Caco-2 (cell line): ENCODE measurements around the gene MAGEA2B. TPM values are rescaled to one million over a fixed set of nuclear protein-coding genes. Genes with fewer than 3 reads are reported as not detected.
"Not testable (repeated sequence)": the region's sequence is repeated elsewhere in the genome, so short reads cannot be mapped to it uniquely, and the experiment has no call there.

Experiments
- BruUV-seq: library from RNA; stranded (reverse); fragments of 400-500 nt; replicated peaks from 2 replicates; lab custom pipeline; 2021; lab: Mats Ljungman, UMichigan
- CTCF ChIA-PET: fragments of 300-600 bp; sonication (Branson Sonifier 250); formaldehyde crosslinking; loops from one replicate; lab custom pipeline; 2022; ENCODE audit warnings: antibody characterized with exemption; lab: Charles Lee
- POLR2A ChIA-PET: fragments of 300-600 bp; sonication (Branson Sonifier 250); formaldehyde crosslinking; loops from one replicate; lab custom pipeline; 2022; ENCODE audit warnings: antibody characterized with exemption; lab: Charles Lee
- DNase-seq, 2 experiments: peaks; one replicate each; pipeline versions ENCODE4 v3.0.0 to v3.0.0-alpha.2; 2020 to 2022
- H3K27me3 ChIP-seq: replicated peaks from 2 replicates; pipeline ENCODE4 v1.6.0; 2011; ENCODE audit warnings: low read length; ENCODE audit not compliant: control insufficient read depth, insufficient read depth
- H3K36me3 ChIP-seq: 2 replicates; pipeline ENCODE4 v1.5.1; 2011; ENCODE audit warnings: low read length; ENCODE audit not compliant: control insufficient read depth, insufficient read depth
- H3K4me1 ChIP-seq: fragments of 250-450 bp; sonication (Bioruptor Pico); 2 replicates; pipeline ENCODE4 v1.5.1; 2020; ENCODE audit warnings: mild to moderate bottlenecking
- H3K4me3 ChIP-seq: 2 replicates; pipeline ENCODE4 v1.5.1; 2011; ENCODE audit warnings: low read depth, mild to moderate bottlenecking, control low read depth, low read length
- H3K9me3 ChIP-seq: fragments of 250-450 bp; sonication (Bioruptor Pico); 2 replicates; pipeline ENCODE4 v1.5.1; 2020; ENCODE audit warnings: mild to moderate bottlenecking, moderate library complexity
- H3K27ac Mint-ChIP-seq: one replicate; pipeline ENCODE4 v1.8.0; 2022; ENCODE audit warnings: mixed read lengths; ENCODE audit not compliant: unreplicated experiment
- H3K27me3 Mint-ChIP-seq: one replicate; pipeline ENCODE4 v1.8.0; 2022; ENCODE audit warnings: mixed read lengths; ENCODE audit not compliant: insufficient read depth, unreplicated experiment
- H3K36me3 Mint-ChIP-seq: one replicate; pipeline ENCODE4 v1.8.0; 2022; ENCODE audit warnings: mild to moderate bottlenecking, mixed read lengths; ENCODE audit not compliant: insufficient read depth, unreplicated experiment
- H3K4me1 Mint-ChIP-seq: one replicate; pipeline ENCODE4 v1.8.0; 2022; ENCODE audit warnings: low read depth, mixed read lengths; ENCODE audit not compliant: unreplicated experiment
- H3K4me3 Mint-ChIP-seq: one replicate; pipeline ENCODE4 v1.8.0; 2022; ENCODE audit warnings: mild to moderate bottlenecking, moderate library complexity, mixed read lengths; ENCODE audit not compliant: unreplicated experiment
- H3K9me3 Mint-ChIP-seq: one replicate; pipeline ENCODE4 v1.8.0; 2022; ENCODE audit warnings: mixed read lengths; ENCODE audit not compliant: unreplicated experiment
- CTCF ChIP-seq, 2 experiments: fragments of 200-600 bp in 1 of 2; IDR thresholded peaks; 1 replicate in 1 of 2; 2 replicates in 1 of 2; pipeline versions ENCODE4 v1.5.1 to v1.8.0; 2011 to 2022; ENCODE audit warnings: antibody characterized with exemption in 1 of 2, control low read depth in 1 of 2, inconsistent platforms in 1 of 2, low read depth in 1 of 2, low read length in 1 of 2, mild to moderate bottlenecking in 1 of 2, moderate library complexity in 1 of 2; ENCODE audit not compliant: insufficient read depth in 1 of 2, severe bottlenecking in 1 of 2, unreplicated experiment in 1 of 2
- intact Hi-C: fragments of 100-400 bp; cut with micrococcal nuclease; formaldehyde crosslinking; loops from one replicate; pipeline ENCODE4 v1.10.0; 2022; ENCODE audit not compliant: unreplicated experiment
- total RNA-seq: library from RNA; stranded (reverse); gene quantifications from 2 replicates; pipeline ENCODE4 v1.2.3, GENCODE V29; 2022

The MAGEA2B gene
- total RNA-seq, 1 experiment from 2014 or later, result not detected

- no TSS peak for BruUV-seq
- Mint-ChIP-seq H3K9me3 (no peaks in the 10 kb centered on the region), H3K36me3 (no peaks in the 10 kb centered on the region), H3K4me3 (no peak within 1 kb of the TSS), H3K4me1 (no peaks in the 10 kb centered on the region), H3K27ac (no peak within 1 kb of the TSS), H3K27me3 (peaks cover 5% of the 10 kb centered on the region)
- no peak for TF ChIP-seq CTCF (IDR thresholded peaks at IDR 0.05; ENCODE audit: insufficient read depth in 1 of 2, low read depth in 1 of 2, low read length in 1 of 2, severe bottlenecking in 1 of 2, unreplicated experiment in 1 of 2)
- no peaks in the 10 kb centered on the region for H3K27me3 ChIP-seq
- intact Hi-C loops, result no loop called here
- no peak within 1 kb of the TSS for H3K4me3 ChIP-seq
- POLR2A ChIA-PET, result no interaction called here
- H3K9me3 ChIP-seq, result no peaks in the 10 kb centered on the region
- H3K4me1 ChIP-seq, result no peaks in the 10 kb centered on the region
- no peak for DNase-seq
- H3K36me3 ChIP-seq, result no peaks in the 10 kb centered on the region
- CTCF ChIA-PET, result interaction anchor here (0.5 kb wide), 1 partner anchor 88 kb away, joined by 3 read pairs; no protein-coding TSS in a partner anchor
These were observed 19.0 kb downstream of the MAGEA2B start, which contains the start of the genes CSAG1 and MAGEA12 for GRCh38 chrX:152733261-152733975. CSAG1 (minus strand) TSS chrX:152733721; CDS start chrX:152732460, 1,261 bp downstream. MAGEA12 (plus strand) TSS chrX:152733757; CDS start chrX:152736162, 2,405 bp downstream.

- H3K36me3 ChIP-seq, H3K4me3 Mint-ChIP-seq, H3K9me3 ChIP-seq, BruUV-seq, H3K4me1 ChIP-seq, H3K4me1 Mint-ChIP-seq, H3K27ac Mint-ChIP-seq, H3K27me3 ChIP-seq, H3K36me3 Mint-ChIP-seq, DNase-seq, H3K9me3 Mint-ChIP-seq, intact Hi-C loops, H3K4me3 ChIP-seq, CTCF ChIA-PET, H3K27me3 Mint-ChIP-seq, POLR2A ChIA-PET: not testable (repeated sequence)
These were observed 19.9 kb downstream of the MAGEA2B start for GRCh38 chrX:152734143-152734858.

- no peak overlapping the region for H3K4me3 Mint-ChIP-seq
- no TSS peak for BruUV-seq
- Histone ChIP-seq H3K4me1 (no peaks in the 10 kb centered on the region), H3K36me3 (no peaks in the 10 kb centered on the region), H3K4me3 (no peak overlapping the region), H3K9me3 (no peaks in the 10 kb centered on the region), H3K27me3 (no peaks in the 10 kb centered on the region)
- no peaks in the 10 kb centered on the region for H3K9me3 Mint-ChIP-seq
- no peak for DNase-seq
- no peak overlapping the region for H3K27ac Mint-ChIP-seq
- ChIA-PET POLR2A (no interaction called here), CTCF (no interaction called here)
- intact Hi-C loops, result no loop called here
- peaks cover 5% of the 10 kb centered on the region for H3K27me3 Mint-ChIP-seq
- no peaks in the 10 kb centered on the region for H3K36me3 Mint-ChIP-seq
- H3K4me1 Mint-ChIP-seq, result no peaks in the 10 kb centered on the region
- TF ChIP-seq CTCF (IDR thresholded peaks at IDR 0.05; ENCODE audit: insufficient read depth in 1 of 2, low read depth in 1 of 2, low read length in 1 of 2, severe bottlenecking in 1 of 2, unreplicated experiment in 1 of 2), result no peak
These were observed 20.7 kb downstream of the MAGEA2B start for GRCh38 chrX:152735101-152735500.
